GM21529 (cell line): Measurements from ENCODE around the gene SZT2.
"Not testable (repeated sequence)": the region's sequence is repeated elsewhere in the genome, so short reads cannot be mapped to it uniquely, and the experiment has no call there.

ENCODE experiments used
- ATAC-seq: cut with Tn5 transposase; IDR thresholded peaks from one replicate; pipeline ENCODE4 v1.9.1; 2021; ENCODE audit not compliant: unreplicated experiment

Gene SZT2

GRCh38 chr1:43386676-43387075 lies 3.0 kb upstream of the SZT2 start:
- ATAC-seq, result no peak

- no peak for ATAC-seq
Measured at GRCh38 chr1:43387976-43388599, 1.6 kb upstream of the SZT2 start.

- ATAC-seq, result no peak
Measured at GRCh38 chr1:43388613-43389012, 1.1 kb upstream of the SZT2 start.

- no peak for ATAC-seq
Measured at GRCh38 chr1:43392702-43393101, 3.0 kb downstream of the SZT2 start.

- ATAC-seq, result no peak
Measured at GRCh38 chr1:43395523-43395922, 5.8 kb downstream of the SZT2 start.

GRCh38 chr1:43396059-43396458 lies 6.4 kb downstream of the SZT2 start:
- no peak for ATAC-seq

GRCh38 chr1:43398227-43398626 lies 8.5 kb downstream of the SZT2 start:
- ATAC-seq, result no peak

GRCh38 chr1:43400441-43400840 lies 10.7 kb downstream of the SZT2 start:
- ATAC-seq, result not testable (repeated sequence)

- no peak for ATAC-seq
Measured at GRCh38 chr1:43402089-43402865, 12.6 kb downstream of the SZT2 start.

- ATAC-seq, result no peak
Measured at GRCh38 chr1:43404353-43404752, 14.7 kb downstream of the SZT2 start.

GRCh38 chr1:43405219-43405875 lies 15.6 kb downstream of the SZT2 start:
- no peak for ATAC-seq

GRCh38 chr1:43405876-43406234 lies 16.2 kb downstream of the SZT2 start:
- ATAC-seq, result no peak

GRCh38 chr1:43410571-43410970 lies 20.9 kb downstream of the SZT2 start:
- ATAC-seq, result no peak

- ATAC-seq, result not testable (repeated sequence)
Measured at GRCh38 chr1:43413426-43413825, 23.7 kb downstream of the SZT2 start.

- no peak for ATAC-seq
Measured at GRCh38 chr1:43414634-43415223, 25.0 kb downstream of the SZT2 start.

- no peak for ATAC-seq
Measured at GRCh38 chr1:43415901-43416300, 26.2 kb downstream of the SZT2 start.

GRCh38 chr1:43418858-43419257 lies 29.2 kb downstream of the SZT2 start:
- peak; percentile 61 for ATAC-seq

- ATAC-seq, result no peak
Measured at GRCh38 chr1:43419627-43420425, 30.1 kb downstream of the SZT2 start.

GRCh38 chr1:43420874-43421273 lies 31.2 kb downstream of the SZT2 start:
- no peak for ATAC-seq

GRCh38 chr1:43421396-43421795 lies 31.7 kb downstream of the SZT2 start:
- ATAC-seq, result no peak
